ENCODE data around the gene HHAT.

The HHAT gene

DNA sequence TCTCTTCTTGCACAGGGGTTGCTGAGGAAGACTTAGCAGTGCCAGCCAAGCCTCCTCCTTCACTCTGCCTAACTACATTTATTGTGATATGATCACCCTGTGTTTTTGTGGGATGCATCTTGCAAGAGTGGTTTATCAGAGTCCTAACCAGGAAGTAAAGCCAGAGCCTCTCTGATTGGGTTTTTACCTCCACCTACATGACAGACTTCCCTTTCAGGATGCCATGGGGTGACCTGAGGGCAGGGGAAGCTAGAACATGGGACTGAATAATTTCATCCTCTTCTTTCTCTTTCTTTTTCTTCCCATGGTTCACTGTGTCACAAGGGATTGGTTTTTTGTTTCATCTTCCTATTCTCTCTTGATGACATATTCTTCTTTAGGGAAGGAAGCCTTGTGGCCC lies 146.6 kb downstream of the HHAT start:
- TF ChIP-seq, protein P1, sequence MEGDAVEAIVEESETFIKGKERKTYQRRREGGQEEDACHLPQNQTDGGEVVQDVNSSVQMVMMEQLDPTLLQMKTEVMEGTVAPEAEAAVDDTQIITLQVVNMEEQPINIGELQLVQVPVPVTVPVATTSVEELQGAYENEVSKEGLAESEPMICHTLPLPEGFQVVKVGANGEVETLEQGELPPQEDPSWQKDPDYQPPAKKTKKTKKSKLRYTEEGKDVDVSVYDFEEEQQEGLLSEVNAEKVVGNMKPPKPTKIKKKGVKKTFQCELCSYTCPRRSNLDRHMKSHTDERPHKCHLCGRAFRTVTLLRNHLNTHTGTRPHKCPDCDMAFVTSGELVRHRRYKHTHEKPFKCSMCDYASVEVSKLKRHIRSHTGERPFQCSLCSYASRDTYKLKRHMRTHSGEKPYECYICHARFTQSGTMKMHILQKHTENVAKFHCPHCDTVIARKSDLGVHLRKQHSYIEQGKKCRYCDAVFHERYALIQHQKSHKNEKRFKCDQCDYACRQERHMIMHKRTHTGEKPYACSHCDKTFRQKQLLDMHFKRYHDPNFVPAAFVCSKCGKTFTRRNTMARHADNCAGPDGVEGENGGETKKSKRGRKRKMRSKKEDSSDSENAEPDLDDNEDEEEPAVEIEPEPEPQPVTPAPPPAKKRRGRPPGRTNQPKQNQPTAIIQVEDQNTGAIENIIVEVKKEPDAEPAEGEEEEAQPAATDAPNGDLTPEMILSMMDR (conservative IDR thresholded peaks at IDR 0.05) = no peak
- no peak for TF ChIP-seq ZFX (IDR thresholded peaks at IDR 0.05)
- H3K27ac ChIP-seq = no peak overlapping the region

- H3K27ac ChIP-seq = no peak overlapping the region
- TF ChIP-seq, protein P1 (conservative IDR thresholded peaks at IDR 0.05) = no peak
- no peak for TF ChIP-seq ZFX (IDR thresholded peaks at IDR 0.05)
These were observed 147.1 kb downstream of the HHAT start for GRCh38 chr1:210475806-210476205.

DNA sequence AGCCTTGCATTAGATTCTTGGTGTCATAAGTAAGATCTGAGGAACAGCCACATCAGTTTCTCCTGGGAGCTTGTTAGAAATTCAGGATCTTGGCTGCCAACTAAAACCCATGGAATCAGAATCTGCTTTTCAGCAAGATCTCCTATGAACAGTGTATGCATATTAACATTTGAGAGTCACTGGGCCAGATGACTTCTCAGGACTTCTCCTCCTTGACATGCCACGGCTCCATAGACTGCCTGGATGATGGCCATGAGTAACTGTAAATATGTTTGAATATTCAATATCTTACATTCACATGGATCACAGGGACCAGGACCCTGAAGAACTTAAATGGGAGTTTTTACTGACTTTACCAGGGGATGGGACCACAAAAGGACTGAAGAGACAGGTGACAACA lies 148.0 kb downstream of the HHAT start:
- TF ChIP-seq ZFX (IDR thresholded peaks at IDR 0.05) = no peak
- TF ChIP-seq, protein P1 (conservative IDR thresholded peaks at IDR 0.05) = no peak
- H3K27ac ChIP-seq = no peak overlapping the region

DNA sequence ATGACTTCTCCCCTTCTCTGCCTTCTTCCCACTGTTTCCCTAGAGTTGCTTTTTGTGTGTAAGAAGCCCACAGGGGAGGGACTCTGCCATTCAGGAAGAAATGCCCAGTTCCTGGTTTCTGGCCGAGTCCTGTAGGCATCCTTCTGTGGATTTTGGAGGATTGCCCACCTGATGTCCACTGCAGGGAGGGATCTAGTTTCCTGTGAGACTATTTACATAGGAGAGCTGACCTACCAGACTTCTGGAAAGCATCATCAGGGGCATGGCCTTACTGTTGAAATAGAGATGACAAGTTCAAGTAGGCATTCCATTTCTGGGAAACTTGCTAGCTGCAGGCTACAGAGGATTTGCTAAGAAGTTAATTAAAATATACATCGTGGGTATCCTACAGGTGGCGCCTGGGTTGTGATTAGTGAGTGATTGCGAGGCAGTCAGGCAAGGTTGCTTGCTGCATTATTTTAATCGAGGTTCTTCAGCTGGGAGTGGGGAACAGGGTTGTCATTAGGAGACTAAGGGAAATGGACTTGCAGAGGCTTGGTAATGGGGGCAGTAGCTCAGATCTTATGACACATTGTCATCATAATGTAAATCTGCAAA lies 148.7 kb downstream of the HHAT start:
- TF ChIP-seq, protein P1 (conservative IDR thresholded peaks at IDR 0.05) = peak; percentile 27
- TF ChIP-seq ZFX (IDR thresholded peaks at IDR 0.05) = no peak
- no peak overlapping the region for H3K27ac ChIP-seq

DNA sequence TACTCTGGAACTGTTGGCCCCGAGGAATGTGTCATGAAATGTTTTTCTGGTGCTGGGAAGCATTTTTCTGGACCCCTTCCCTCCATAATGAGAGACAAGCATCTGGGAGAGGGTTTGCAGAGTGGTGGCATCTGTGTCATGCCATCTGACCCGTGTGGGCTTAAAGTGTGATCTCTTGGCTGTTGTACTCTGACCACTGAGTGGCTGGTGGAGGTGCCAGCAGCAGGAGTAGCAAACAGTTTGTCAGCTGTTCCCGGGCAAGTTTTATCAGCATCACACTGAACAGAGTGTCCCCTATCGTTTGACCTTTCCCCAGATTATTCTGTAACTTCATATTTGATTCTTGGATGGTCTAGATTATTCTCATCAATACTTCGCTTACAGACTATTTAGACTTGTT lies 150.1 kb downstream of the HHAT start:
- H3K27ac ChIP-seq = no peak overlapping the region
- TF ChIP-seq ZFX (IDR thresholded peaks at IDR 0.05) = no peak
- TF ChIP-seq, protein P1 (conservative IDR thresholded peaks at IDR 0.05) = no peak

DNA sequence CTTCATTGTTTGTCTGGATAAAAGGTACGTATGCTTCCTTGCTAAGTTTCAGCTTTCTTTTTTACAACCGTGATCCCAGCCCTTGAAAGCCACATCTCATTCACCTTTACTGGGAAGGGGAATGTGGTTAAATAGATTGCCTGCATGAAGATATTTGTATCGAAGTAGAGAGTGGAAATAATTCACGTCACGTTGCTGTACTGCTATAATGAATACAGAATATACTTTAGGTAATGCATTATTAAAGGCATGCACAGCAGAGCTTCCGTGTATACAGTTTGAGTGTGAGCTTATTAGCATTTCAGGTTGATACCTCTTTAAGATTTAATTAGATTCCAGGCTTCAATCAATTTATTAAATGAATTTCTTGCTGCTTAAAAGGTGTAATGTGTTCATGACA lies 153.8 kb downstream of the HHAT start:
- H3K27ac ChIP-seq = no peak overlapping the region
- TF ChIP-seq, protein P1 (conservative IDR thresholded peaks at IDR 0.05) = no peak
- TF ChIP-seq ZFX (IDR thresholded peaks at IDR 0.05) = no peak

- TF ChIP-seq, protein P1 (conservative IDR thresholded peaks at IDR 0.05) = no peak
- TF ChIP-seq ZFX (IDR thresholded peaks at IDR 0.05) = no peak
- no peak overlapping the region for H3K27ac ChIP-seq
These were observed 154.4 kb downstream of the HHAT start for GRCh38 chr1:210482945-210483617.
